Measurements from ENCODE around the gene RNF19B.

GRCh38 chr1:32889731-32890278, 74.8 kb downstream of the RNF19B start:
- TF ChIP-seq, protein P1, sequence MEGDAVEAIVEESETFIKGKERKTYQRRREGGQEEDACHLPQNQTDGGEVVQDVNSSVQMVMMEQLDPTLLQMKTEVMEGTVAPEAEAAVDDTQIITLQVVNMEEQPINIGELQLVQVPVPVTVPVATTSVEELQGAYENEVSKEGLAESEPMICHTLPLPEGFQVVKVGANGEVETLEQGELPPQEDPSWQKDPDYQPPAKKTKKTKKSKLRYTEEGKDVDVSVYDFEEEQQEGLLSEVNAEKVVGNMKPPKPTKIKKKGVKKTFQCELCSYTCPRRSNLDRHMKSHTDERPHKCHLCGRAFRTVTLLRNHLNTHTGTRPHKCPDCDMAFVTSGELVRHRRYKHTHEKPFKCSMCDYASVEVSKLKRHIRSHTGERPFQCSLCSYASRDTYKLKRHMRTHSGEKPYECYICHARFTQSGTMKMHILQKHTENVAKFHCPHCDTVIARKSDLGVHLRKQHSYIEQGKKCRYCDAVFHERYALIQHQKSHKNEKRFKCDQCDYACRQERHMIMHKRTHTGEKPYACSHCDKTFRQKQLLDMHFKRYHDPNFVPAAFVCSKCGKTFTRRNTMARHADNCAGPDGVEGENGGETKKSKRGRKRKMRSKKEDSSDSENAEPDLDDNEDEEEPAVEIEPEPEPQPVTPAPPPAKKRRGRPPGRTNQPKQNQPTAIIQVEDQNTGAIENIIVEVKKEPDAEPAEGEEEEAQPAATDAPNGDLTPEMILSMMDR (IDR thresholded peaks at IDR 0.05), result no peak
- TF ChIP-seq ZFX (IDR thresholded peaks at IDR 0.05; ENCODE audit: borderline replicate concordance), result no peak
